Large intestine (tissue), 3 donors: Measurements from ENCODE around the gene GSTA2. TPM values are rescaled to one million over a fixed set of nuclear protein-coding genes. Genes with fewer than 3 reads are reported as not detected.
"Not testable (repeated sequence)": the region's sequence is repeated elsewhere in the genome, so short reads cannot be mapped to it uniquely, and the experiment has no call there.

Source experiments
- DNase-seq, 2 donors: peaks; one replicate each; pipeline versions ENCODE4 v3.0.0 to v3.0.0-alpha.2; 2013
- H3K27ac ChIP-seq: one replicate; pipeline ENCODE4 v1.5.1; 2013; ENCODE audit warnings: low read length
- H3K27me3 ChIP-seq: 2 replicates; pipeline ENCODE4 v1.6.1; 2013; ENCODE audit warnings: low read length; ENCODE audit not compliant: control insufficient read depth, insufficient read depth
- H3K36me3 ChIP-seq: 2 replicates; pipeline ENCODE4 v1.6.1; 2013; ENCODE audit warnings: low read length; ENCODE audit not compliant: control insufficient read depth, insufficient read depth
- H3K4me1 ChIP-seq: one replicate; pipeline ENCODE4 v1.6.1; 2013; ENCODE audit warnings: low read length; ENCODE audit not compliant: control insufficient read depth, insufficient read depth
- H3K4me3 ChIP-seq: one replicate; pipeline ENCODE4 v1.5.1; 2013; ENCODE audit warnings: low read length
- H3K9me3 ChIP-seq: one replicate; pipeline ENCODE4 v1.6.1; 2013; ENCODE audit warnings: mild to moderate bottlenecking, low read depth, low read length, moderate library complexity; ENCODE audit not compliant: control insufficient read depth
- WGBS: methylation state at CpG from one replicate; pipeline ENCODE4 v1.1.5; 2013; ENCODE audit warnings: low lambda C conversion rate; ENCODE audit not compliant: insufficient coverage; 5-methylcytosine and 5-hydroxymethylcytosine counted together
- polyA plus RNA-seq: library from polyadenylated mRNA; unstranded; fragments of 120-200 nt; gene quantifications from one replicate; pipeline ENCODE4 v1.2.1, GENCODE V29; 2013

Gene GSTA2
- polyA plus RNA-seq, 1 donor: 24.0 TPM

DNA sequence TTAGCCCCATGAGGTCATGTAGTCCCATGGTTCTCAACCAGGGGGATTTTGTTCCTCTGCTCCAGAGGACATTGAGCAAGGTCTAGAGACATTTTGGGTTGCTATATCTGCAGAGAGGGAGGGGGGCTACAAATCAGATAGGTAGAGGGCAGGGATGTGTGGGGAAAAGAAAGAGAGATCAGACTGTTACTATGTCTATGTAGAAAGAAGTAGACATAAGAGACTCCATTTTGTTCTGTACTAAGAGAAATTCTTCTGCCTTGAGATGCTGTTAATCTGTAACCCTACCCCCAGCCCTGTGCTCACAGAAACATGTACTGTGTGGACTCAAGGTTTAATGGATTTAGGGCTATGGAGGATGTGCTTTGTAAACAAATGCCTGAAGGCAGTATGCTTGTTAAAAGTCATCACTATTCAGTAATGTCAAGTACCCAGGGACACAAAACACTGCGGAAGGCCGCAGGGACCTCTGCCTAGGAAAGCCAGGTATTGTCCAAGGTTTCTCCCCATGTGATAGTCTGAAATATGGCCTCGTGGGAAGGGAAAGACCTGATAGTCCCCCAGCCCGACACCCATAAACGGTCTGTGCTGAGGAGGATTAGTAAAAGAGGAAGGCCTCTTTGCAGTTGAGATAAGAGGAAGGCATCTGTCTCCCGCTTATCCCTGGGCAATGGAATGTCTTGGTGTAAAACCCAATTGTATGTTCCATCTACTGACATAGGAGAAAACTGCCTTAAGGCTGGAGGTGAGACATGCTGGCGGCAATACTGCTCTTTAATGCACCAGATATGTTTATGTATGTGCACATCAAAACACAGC is 1.4 kb downstream of the GSTA2 start:
- no CpG with 5 or more reads among the region's 7 CpGs for WGBS
- peak in 1 of 2 donors; percentile 46 for DNase-seq
- not testable (repeated sequence) for H3K9me3 ChIP-seq, H3K4me1 ChIP-seq, H3K36me3 ChIP-seq, H3K27me3 ChIP-seq
- peak overlapping the region; percentile 48 for H3K27ac ChIP-seq
- peak overlapping the region; percentile 41 for H3K4me3 ChIP-seq

GRCh38 chr6:52760105-52760765 is 3.0 kb downstream of the GSTA2 start:
- DNase-seq: peak in 1 of 2 donors; percentile 31
- peaks cover 3% of the 10 kb centered on the region for H3K4me1 ChIP-seq
- H3K4me3 ChIP-seq: no peak overlapping the region
- H3K36me3 ChIP-seq: peaks cover 2% of the 10 kb centered on the region
- H3K27me3 ChIP-seq: no peaks in the 10 kb centered on the region
- H3K27ac ChIP-seq: no peak overlapping the region
- H3K9me3 ChIP-seq: no peaks in the 10 kb centered on the region
- WGBS: 36% methylated on average over 2 of the region's 6 CpGs

DNA sequence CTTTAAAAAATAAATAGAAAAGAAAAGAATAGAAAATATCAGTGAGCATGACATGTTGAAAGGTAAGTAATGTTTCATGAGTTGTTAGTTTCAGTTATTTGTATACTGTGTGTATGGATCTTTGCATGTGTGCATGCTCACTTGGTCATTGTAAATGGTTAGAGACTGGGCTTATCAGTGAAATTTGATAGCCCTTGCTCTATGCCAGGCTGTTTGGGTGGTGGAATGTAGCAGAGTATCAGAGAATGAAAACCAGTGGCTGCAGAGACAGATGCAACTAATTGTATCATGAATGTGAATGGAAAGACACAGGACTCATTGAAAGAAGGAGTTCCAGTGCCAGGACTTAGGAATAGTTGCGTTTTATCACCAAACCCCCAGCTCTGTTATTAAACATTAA is 4.2 kb downstream of the GSTA2 start:
- no peaks in the 10 kb centered on the region for H3K9me3 ChIP-seq
- peaks cover 9% of the 10 kb centered on the region for H3K36me3 ChIP-seq
- no peak for DNase-seq
- H3K4me3 ChIP-seq: no peak overlapping the region
- H3K27ac ChIP-seq: no peak overlapping the region
- peaks cover 3% of the 10 kb centered on the region for H3K4me1 ChIP-seq
- H3K27me3 ChIP-seq: no peaks in the 10 kb centered on the region
- WGBS: no CpG with 5 or more reads among the region's 1 CpG

GRCh38 chr6:52757651-52758338 is 5.5 kb downstream of the GSTA2 start:
- not testable (repeated sequence) for H3K4me3 ChIP-seq, H3K9me3 ChIP-seq, H3K27me3 ChIP-seq, H3K4me1 ChIP-seq, H3K27ac ChIP-seq, H3K36me3 ChIP-seq, DNase-seq
- 0% methylated on average over 1 of the region's 7 CpGs for WGBS

GRCh38 chr6:52754443-52754842 is 8.8 kb downstream of the GSTA2 start:
- no peak overlapping the region for H3K27ac ChIP-seq
- no peaks in the 10 kb centered on the region for H3K4me1 ChIP-seq
- WGBS: no CpG with 5 or more reads among the region's 3 CpGs
- no peak overlapping the region for H3K4me3 ChIP-seq
- peaks cover 33% of the 10 kb centered on the region for H3K36me3 ChIP-seq
- no peaks in the 10 kb centered on the region for H3K27me3 ChIP-seq
- no peak for DNase-seq
- H3K9me3 ChIP-seq: no peaks in the 10 kb centered on the region

- H3K36me3 ChIP-seq: peaks cover 33% of the 10 kb centered on the region
- not testable (repeated sequence) for H3K4me3 ChIP-seq, H3K4me1 ChIP-seq, DNase-seq, H3K27me3 ChIP-seq, H3K27ac ChIP-seq, H3K9me3 ChIP-seq
- no CpG with 5 or more reads among the region's 2 CpGs for WGBS
Observed at GRCh38 chr6:52753137-52753536, 10.1 kb downstream of the GSTA2 start.

DNA sequence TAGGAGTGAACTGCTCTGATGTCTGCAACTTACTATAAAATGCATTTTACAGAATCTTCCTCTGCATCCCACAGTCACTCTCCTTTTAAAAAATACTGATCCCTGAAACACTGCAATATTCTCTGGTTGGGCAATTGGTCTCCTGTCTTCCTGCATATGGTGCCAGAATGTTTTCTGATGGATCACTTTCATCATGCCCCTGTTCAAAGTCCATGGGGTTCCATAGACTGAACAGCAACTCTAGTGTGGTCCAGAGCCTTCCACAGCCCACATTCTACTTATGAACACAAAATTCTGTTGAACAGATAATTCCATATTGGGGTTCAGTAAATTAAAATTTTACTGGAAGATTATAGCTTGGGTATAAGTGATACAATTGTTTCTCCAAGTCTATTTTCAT is 11.0 kb downstream of the GSTA2 start:
- no peak for DNase-seq
- no peaks in the 10 kb centered on the region for H3K4me1 ChIP-seq

DNA sequence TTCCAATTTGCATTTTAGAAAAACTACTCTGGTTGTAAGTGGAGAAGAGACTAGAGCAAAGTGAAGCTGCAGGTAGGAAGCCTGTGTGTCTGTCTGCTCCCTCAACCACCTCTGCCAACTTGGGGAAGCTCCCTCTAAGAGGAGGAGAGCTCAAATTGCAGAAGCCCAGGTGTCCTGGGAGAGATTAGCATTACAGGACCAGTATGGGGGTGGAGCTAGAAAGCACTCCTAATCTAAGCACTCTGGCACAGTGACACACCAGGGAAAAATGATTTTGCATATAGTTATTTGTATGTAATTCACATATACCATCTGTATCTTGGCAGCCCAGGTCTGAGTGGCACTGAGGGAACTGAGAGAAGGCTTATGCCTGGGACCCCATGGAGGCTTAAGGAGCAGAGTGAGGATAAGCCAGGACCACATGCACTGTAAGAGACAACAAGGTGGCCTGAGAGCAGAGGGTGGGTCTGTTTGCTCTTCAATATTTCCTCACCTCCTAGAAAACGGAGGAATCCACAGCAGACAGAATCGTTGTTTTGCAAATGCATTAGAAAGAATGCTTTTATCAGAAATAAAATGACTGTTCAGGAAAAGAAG is 13.6 kb downstream of the GSTA2 start:
- WGBS: no CpG with 5 or more reads among the region's 2 CpGs
- no peak overlapping the region for H3K4me3 ChIP-seq
- no peaks in the 10 kb centered on the region for H3K27me3 ChIP-seq
- peaks cover 11% of the 10 kb centered on the region for H3K4me1 ChIP-seq
- peaks cover 29% of the 10 kb centered on the region for H3K36me3 ChIP-seq
- no peak for DNase-seq
- H3K27ac ChIP-seq: no peak overlapping the region
- no peaks in the 10 kb centered on the region for H3K9me3 ChIP-seq

More for the DNA sequence above, 11.0 kb downstream of the GSTA2 start:
- Histone ChIP-seq H3K27ac (no peak overlapping the region), H3K9me3 (no peaks in the 10 kb centered on the region), H3K4me3 (no peak overlapping the region), H3K27me3 (no peaks in the 10 kb centered on the region), H3K36me3 (peaks cover 33% of the 10 kb centered on the region)

- not testable (repeated sequence) for DNase-seq
Observed at GRCh38 chr6:52747301-52747700, 16.0 kb downstream of the GSTA2 start.

GRCh38 chr6:52746213-52746612 is 17.1 kb downstream of the GSTA2 start:
- Histone ChIP-seq H3K9me3 (no peaks in the 10 kb centered on the region), H3K36me3 (peaks cover 8% of the 10 kb centered on the region), H3K4me3 (no peak overlapping the region), H3K4me1 (peaks cover 11% of the 10 kb centered on the region), H3K27ac (peak overlapping the region; percentile 43), H3K27me3 (no peaks in the 10 kb centered on the region)
- peak; percentile 29 to 68 for DNase-seq
- WGBS: no CpG with 5 or more reads among the region's 4 CpGs

More at GRCh38 chr6:52747301-52747700, 16.0 kb downstream of the GSTA2 start:
- not testable (repeated sequence) for H3K4me3 ChIP-seq, H3K27ac ChIP-seq, H3K27me3 ChIP-seq, H3K9me3 ChIP-seq
- Histone ChIP-seq H3K4me1 (peaks cover 11% of the 10 kb centered on the region), H3K36me3 (peaks cover 19% of the 10 kb centered on the region)
- WGBS: no CpG with 5 or more reads among the region's 3 CpGs
